GM21576 (cell line): ENCODE results near the gene RIC8A.

Experiments
- ATAC-seq: cut with Tn5 transposase; IDR thresholded peaks from one replicate; pipeline ENCODE4 v1.9.1; 2021; ENCODE audit warnings: mild to moderate bottlenecking, moderate library complexity; ENCODE audit not compliant: unreplicated experiment

RIC8A gene

GRCh38 chr11:203945-204586, 3.4 kb upstream of the RIC8A start:
- ATAC-seq, result no peak

- ATAC-seq, result no peak
These were observed 2.9 kb upstream of the RIC8A start for GRCh38 chr11:204587-205109.

DNA sequence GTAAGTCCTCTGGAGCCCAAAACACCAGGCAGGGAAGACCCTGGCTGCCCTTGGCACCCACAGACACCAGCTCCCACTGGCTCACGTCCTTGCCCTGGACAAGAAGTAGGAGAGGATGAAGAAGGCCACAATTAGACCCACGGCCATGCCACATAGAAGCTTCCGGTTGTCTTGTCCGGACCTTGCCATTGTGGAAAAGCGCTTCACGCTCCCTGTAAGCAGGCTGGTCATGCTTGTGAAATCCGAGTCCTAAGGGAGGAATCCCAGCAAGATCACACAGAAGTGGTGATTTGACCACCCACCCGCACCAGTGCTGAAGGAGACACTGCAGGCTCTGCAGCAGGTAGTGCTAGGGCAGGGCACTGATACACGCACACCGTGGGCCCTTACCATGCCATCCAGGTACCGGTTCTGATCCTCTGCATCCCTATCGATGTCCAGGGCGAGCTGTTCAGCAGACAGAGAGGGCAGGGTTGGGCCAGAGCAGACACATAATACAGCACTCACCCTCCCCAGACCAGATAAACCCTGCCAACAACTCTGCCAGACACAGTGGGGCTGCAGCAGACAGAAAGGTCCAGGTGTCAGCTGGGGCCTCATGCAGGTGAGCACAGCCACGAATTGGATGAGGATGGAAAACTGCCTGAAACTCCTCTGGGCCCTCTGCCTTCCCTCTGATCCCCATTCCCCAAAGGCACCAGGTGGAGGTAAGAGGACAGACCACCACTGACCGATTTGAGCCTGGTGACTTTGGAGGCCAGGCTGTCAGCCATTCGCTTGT, 2.1 kb upstream of the RIC8A start:
- ATAC-seq, result no peak

DNA sequence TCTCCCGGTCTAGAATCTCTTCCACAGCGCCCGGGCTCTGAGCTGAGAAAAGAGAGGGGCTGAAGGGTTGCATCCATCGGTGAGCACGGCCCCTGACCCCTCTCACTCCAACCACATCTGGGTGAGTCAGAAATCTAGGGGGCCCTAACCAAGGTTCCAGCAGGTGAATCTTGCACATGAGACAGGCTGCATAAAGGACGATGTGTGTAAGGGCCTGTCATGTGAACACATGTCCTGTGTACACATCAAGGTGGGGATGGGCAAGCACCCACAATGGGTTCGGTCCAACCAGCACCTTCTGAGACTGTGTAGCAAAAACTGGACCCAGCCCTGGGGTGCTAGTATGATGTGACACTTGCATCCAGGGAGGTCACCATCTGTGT, 1.5 kb upstream of the RIC8A start:
- ATAC-seq, result no peak

DNA sequence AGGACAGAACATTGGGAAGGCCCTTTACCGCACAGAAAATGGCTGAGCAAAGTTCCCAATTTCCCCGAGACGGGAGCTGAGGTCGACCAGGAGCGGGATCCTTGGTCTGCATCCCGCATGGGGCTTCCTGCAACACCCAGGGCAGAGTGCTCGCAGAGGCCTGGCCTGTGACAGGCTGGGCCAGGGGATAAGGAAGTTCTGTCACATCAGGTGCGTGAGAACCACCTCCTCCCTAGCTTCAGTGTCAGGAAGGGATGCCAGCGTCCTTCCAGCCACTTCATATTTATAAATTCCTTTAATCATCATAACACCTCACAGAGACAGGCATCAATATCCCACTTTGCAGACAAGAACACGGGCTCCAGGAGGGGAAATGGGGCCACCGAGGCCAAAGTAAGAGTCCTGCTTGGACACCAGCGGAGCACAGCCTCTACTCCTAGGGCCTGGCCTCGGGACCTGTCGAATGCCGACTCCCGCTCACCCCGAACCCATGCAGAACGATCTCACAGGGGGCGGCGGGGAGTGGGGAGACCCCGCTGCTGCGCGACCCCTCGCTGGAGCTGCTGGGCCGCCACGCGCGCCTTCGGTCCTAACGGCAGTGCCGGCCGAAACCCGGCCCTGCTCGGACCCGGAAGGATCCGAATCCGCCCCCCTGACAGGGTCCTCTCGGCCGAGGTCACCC, 841 bp upstream of the RIC8A start:
- ATAC-seq, result no peak

DNA sequence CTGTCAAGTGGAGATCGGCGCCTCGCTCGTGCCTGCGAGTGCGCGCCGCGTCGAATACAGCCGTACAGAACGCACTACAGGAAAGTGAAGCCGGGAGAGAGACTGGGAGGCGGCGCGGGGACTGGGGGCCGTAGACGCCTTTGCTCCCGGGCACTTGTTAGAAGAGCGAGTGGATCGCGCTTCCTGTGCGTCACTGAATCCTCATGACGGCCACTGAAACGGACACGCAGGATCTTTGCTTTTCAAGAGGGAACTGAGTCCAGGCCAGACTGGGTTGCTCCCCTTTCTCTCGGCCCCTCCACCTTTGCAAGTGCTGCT, 314 bp downstream of the RIC8A start:
- no peak for ATAC-seq

DNA sequence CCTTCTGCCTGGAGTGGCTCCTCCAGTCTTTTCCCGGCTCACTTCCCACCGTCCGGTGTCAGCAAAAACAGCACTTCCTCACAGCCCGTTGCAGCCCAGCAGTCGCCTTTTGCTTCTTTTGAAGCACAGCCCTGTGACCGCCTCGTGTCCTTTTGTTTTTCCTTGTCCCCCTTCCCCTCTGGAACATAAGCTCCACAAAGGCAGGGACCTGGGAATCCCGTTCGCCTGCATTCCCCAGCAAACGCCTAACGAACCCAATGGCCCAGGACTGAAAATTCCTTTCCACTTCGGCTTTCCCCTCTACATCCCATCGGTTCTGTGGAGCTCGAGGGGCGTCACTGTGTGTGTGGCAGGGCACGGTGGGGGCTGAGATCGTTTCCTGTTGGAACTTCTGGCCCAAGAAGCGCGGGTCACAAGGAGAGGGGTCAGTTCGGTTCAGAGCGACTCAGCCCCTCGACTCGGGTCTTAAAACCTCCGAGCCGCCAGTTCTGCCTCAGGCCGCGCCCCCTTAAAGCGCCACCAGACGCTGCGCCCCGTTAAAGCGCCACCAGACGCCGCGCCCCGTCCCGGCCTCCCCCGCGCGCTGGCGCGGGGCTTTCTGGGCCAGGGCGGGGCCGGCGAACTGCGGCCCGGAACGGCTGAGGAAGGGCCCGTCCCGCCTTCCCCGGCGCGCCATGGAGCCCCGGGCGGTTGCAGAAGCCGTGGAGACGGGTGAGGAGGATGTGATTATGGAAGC, 841 bp downstream of the RIC8A start:
- ATAC-seq, result peak; percentile 30

- ATAC-seq, result no peak
These were observed 1.4 kb downstream of the RIC8A start for GRCh38 chr11:208917-209260.

DNA sequence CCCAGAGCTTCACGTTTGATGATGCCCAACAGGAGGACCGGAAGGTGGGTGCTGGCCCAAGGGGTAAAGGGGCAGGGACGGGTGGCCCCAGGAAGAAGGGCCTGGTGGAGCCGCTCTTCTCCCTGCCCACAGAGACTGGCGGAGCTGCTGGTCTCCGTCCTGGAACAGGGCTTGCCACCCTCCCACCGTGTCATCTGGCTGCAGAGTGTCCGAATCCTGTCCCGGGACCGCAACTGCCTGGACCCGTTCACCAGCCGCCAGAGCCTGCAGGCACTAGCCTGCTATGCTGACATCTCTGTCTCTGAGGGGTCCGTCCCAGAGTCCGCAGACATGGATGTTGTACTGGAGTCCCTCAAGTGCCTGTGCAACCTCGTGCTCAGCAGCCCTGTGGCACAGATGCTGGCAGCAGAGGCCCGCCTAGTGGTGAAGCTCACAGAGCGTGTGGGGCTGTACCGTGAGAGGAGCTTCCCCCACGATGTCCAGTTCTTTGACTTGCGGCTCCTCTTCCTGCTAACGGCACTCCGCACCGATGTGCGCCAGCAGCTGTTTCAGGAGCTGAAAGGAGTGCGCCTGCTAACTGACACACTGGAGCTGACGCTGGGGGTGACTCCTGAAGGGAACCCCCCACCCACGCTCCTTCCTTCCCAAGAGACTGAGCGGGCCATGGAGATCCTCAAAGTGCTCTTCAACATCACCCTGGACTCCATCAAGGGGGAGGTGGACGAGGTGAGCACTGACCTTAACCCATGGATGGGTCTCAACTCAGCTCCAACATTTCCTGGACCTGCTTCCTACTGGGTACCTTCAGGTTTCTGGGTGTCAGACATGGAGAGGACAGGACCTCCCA, 2.0 kb downstream of the RIC8A start:
- ATAC-seq, result no peak

- ATAC-seq, result no peak
These were observed 2.8 kb downstream of the RIC8A start for GRCh38 chr11:210122-210802.

- ATAC-seq, result no peak
These were observed 3.3 kb downstream of the RIC8A start for GRCh38 chr11:210803-211180.

DNA sequence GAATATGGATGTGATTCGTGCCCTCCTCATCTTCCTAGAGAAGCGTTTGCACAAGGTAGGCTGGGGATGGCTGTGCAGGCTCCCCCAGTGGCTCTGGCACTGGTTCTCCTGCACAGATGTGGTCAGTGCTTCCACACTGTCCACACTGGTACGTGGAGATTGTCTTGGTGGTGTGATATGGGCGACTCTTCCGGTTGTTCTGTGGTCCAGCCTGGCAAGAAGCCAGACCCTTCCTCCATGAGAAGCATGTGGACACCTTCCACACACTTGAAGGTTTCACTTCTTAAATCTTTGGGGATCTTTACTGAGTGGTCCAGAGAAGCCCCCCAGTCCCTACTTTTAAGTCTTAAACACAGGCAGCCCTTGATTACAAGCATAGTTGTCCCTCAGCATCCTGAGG, 3.8 kb downstream of the RIC8A start:
- no peak for ATAC-seq

GRCh38 chr11:211741-212140, 4.2 kb downstream of the RIC8A start:
- ATAC-seq, result no peak

- ATAC-seq, result no peak
These were observed 4.9 kb downstream of the RIC8A start for GRCh38 chr11:212150-213100.

DNA sequence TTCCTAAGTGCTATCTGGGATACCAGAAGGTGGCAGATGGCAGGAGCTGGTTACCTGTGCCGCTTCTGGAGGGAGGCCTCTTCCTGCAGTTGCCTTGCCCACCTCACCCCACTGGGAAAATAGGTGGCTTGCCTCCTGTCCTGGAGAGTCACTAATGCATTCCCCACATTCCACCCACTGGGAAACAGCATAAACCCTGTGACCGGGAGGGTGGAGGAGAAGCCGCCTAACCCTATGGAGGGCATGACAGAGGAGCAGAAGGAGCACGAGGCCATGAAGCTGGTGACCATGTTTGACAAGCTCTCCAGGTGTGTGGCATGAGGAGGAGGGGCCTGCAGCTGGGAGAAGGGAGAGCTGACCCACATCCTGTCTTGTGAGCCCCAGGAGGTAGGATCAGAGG, 5.6 kb downstream of the RIC8A start:
- no peak for ATAC-seq

- ATAC-seq, result no peak
These were observed 6.6 kb downstream of the RIC8A start for GRCh38 chr11:214083-214482.

- ATAC-seq, result no peak
These were observed 8.1 kb downstream of the RIC8A start for GRCh38 chr11:215581-216037.

DNA sequence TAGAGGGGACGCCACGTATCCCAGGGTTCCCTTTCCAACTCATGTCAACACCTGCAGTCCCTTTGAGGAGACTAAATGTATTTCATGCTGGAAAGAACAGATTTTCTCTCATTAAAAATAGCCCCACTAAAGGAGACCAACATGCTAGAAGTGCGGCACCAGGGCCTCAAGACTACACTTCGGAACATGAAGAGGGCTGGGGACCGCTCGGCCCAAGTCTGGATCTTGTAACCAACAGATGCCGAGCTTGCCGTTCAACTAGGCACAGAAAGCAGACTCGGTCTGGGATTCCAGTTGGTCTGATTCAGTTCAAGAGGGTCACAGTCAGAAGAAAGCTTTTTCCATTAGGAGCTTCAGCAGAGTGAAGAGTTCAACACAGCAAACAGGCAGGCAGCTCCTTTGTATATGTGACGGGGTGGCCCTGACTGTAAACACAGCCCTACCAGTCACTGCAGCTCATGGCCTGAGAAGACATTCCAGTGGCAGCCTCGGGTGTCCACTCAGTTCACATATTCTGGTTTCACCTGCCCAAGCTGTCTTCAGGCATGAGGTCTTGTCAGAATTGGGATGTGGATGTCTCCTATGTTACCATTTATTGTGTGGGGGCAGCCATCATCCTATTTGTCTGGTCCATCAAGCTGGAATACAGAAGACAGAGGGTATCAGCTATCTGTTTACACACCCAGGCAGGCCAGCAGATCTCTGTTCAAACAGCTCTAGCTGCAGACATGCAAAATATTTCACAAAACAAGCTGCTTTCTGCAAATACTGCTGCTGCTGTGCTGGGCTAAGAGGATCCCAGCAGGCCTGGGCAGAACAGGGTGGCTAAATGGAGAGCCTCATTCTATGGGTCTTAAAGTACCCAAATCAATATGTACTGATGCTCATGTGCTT, 8.8 kb downstream of the RIC8A start:
- ATAC-seq, result no peak
